ENCODE measurements around the gene AUTS2.
A peak's percentile ranks its signal among the peaks of the same experiment; 100 is the strongest.

AUTS2 gene
- 4.3 reads per million, percentile 17 among the genes with 10 or more reads in this experiment for total RNA-seq

- no peak for DNase-seq
These were observed at the start of gene AUTS2 for GRCh38 chr7:69598081-69598486. Gene AUTS2 (plus strand): TSS chr7:69598475. CDS start chr7:69599654, 1,179 bp downstream.

- no peak for DNase-seq
These were observed 47.3 kb upstream of the AUTS2 start for GRCh38 chr7:69550991-69551390.

GRCh38 chr7:69553190-69553589, 45.1 kb upstream of the AUTS2 start:
- no peak for DNase-seq

GRCh38 chr7:69561266-69561960, 36.9 kb upstream of the AUTS2 start:
- DNase-seq, result no peak

- DNase-seq, result no peak
These were observed 33.5 kb upstream of the AUTS2 start for GRCh38 chr7:69564454-69565417.

GRCh38 chr7:69567800-69568199, 30.5 kb upstream of the AUTS2 start:
- DNase-seq, result no peak

- DNase-seq, result no peak
These were observed 30.0 kb upstream of the AUTS2 start for GRCh38 chr7:69568266-69568665.

- no peak for DNase-seq
These were observed 22.6 kb upstream of the AUTS2 start for GRCh38 chr7:69575651-69576050.

GRCh38 chr7:69577221-69577620, 21.1 kb upstream of the AUTS2 start:
- DNase-seq, result no peak

- DNase-seq, result no peak
These were observed 13.1 kb upstream of the AUTS2 start for GRCh38 chr7:69585169-69585568.

GRCh38 chr7:69586321-69586720, 12.0 kb upstream of the AUTS2 start:
- no peak for DNase-seq

- DNase-seq, result no peak
These were observed 9.5 kb upstream of the AUTS2 start for GRCh38 chr7:69588773-69589172.

- no peak for DNase-seq
These were observed 6.5 kb upstream of the AUTS2 start for GRCh38 chr7:69591805-69592204.

GRCh38 chr7:69593511-69593910, 4.8 kb upstream of the AUTS2 start:
- no peak for DNase-seq

- no peak for DNase-seq
These were observed 2.9 kb upstream of the AUTS2 start for GRCh38 chr7:69595415-69595814.

- DNase-seq, result no peak
These were observed 2.2 kb upstream of the AUTS2 start for GRCh38 chr7:69596056-69596455.

GRCh38 chr7:69596723-69597277, 1.5 kb upstream of the AUTS2 start:
- no peak for DNase-seq

GRCh38 chr7:69597278-69598076, 798 bp upstream of the AUTS2 start:
- no peak for DNase-seq

- DNase-seq, result no peak
These were observed 411 bp downstream of the AUTS2 start for GRCh38 chr7:69598487-69599285.

- DNase-seq, result no peak
These were observed 1.1 kb downstream of the AUTS2 start for GRCh38 chr7:69599286-69599954.

Measured in effector CD4-positive, alpha-beta T cell (primary cell).